C4-2B (cell line): ENCODE data around the gene TRIM10.

ENCODE experiments used
- H3K27ac ChIP-seq: fragments of 450-650 bp; 2 replicates; pipeline ENCODE4 v1.5.1; 2017
- CTCF ChIP-seq: fragments of 450-650 bp; conservative IDR thresholded peaks from 2 replicates; pipeline ENCODE4 v1.5.1; 2017; ENCODE audit warnings: mild to moderate bottlenecking
- ZFX ChIP-seq: fragments of 450-650 bp; IDR thresholded peaks from 2 replicates; pipeline ENCODE4 v1.6.1; 2017

The TRIM10 gene

DNA sequence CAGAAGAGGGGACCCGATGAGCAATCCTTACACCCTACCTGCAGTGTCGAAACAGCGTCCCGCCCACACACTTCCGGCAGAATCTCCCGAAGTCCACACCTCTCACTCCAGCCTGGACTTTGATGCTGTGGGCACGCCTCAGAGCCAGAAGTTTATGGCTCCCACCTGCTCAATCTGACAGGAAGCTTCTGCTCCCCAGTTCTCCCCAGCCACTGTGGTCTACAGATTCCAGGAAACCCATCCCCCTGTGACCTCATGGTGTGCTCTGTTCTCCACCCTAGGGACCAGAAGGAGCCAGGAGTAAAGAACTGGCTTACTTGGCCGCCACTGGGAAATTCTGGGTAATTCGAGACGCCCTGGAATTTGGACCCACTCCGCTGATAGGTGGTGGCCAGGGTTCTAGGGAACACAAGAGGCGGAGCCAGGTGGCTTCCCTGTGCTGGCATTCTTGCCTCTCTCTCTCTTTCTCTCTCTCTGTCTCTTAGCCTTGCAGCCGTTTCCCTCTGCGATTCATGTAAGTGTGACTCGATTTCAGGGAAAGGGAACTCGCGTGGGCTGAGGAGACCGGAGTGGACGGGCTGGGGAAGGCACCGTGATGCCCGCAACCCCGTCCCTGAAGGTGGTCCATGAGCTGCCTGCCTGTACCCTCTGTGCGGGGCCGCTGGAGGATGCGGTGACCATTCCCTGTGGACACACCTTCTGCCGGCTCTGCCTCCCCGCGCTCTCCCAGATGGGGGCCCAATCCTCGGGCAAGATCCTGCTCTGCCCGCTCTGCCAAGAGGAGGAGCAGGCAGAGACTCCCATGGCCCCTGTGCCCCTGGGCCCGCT, 2.3 kb upstream of the TRIM10 start, which contains the start of gene TRIM15:
Gene TRIM15, plus strand, starts transcription at position 457 of the 828 bp plus-strand sequence. Its CDS starts 139 bp downstream, at position 596.
- H3K27ac ChIP-seq, result no peak within 1 kb of the TSS
- TF ChIP-seq ZFX (no peak), CTCF (no peak)

DNA sequence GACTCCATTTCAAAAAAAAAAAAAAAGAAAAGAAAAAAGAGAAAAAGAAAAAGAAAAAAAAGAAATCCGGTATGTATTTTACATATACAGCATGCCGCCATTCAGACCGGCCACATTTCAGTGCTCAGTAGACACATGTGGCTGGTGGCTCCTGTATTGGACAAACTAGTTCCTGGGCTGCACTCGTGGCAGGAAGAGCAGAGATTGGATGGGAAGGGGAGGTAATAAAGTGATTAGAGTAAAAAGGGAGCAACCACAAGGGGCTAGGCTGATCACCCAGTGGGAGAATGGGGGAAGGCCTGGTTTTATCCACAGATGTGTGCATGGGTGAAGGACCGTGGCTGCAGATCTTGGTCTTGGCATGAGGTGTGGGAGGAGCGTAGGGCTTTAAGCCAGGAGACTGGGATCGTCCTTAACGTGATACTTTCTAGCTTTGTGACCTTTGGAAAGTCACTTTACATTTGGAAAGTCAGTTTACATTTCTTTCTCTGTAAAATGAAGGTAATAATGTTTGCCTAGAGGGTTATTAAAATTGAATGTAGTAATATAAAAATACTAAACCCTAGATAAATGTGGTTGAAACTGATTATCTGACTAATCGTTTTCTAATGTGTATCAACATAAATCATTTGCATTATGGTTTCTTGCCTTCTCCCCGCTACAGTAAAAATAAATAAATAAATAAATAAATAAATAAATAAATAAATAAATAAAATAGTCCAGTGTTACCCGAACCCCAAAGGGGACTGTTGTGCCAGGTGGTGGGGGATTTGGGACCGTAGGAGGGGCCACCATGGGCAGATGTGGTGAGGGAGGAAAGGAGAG, 1.5 kb upstream of the TRIM10 start:
- TF ChIP-seq CTCF, result no peak
- TF ChIP-seq ZFX, result no peak
- H3K27ac ChIP-seq, result no peak overlapping the region

GRCh38 chr6:30160008-30160784, 815 bp downstream of the TRIM10 start:
- no peak overlapping the region for H3K27ac ChIP-seq

DNA sequence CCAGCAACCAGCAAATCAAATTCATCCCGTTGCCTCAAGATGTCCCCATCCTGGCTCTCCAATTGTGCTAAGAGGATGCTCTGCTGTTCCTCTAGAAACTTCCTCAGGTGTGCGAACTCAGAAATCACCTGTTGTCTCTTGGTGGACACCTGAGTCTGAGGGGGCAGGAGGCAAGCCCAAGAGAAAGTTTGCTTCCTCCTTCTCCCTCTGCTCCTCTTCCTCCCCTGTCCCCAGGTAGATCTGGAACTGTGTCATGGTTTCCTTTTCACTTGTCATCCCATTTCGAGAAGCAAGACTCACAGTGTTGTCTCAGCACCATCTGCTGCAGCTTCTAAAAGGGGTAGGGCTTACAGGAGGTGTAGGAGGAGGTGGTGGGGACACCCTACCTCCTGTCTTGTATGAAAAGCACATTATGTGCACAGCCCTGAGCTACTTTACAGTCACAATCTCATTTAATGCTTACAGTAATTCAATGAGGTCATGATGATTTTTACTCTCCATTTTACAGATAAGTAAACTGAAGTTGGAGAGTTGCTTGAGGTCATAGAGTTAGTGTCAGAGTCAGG, 2.5 kb downstream of the TRIM10 start:
- no peak overlapping the region for H3K27ac ChIP-seq
- TF ChIP-seq CTCF, result no peak
- TF ChIP-seq ZFX, result no peak

More at GRCh38 chr6:30160008-30160784, 815 bp downstream of the TRIM10 start:
- TF ChIP-seq CTCF (no peak), ZFX (no peak)

- TF ChIP-seq CTCF (no peak), ZFX (no peak)
- no peak overlapping the region for H3K27ac ChIP-seq
Observed at GRCh38 chr6:30157999-30158398, 3.0 kb downstream of the TRIM10 start.

DNA sequence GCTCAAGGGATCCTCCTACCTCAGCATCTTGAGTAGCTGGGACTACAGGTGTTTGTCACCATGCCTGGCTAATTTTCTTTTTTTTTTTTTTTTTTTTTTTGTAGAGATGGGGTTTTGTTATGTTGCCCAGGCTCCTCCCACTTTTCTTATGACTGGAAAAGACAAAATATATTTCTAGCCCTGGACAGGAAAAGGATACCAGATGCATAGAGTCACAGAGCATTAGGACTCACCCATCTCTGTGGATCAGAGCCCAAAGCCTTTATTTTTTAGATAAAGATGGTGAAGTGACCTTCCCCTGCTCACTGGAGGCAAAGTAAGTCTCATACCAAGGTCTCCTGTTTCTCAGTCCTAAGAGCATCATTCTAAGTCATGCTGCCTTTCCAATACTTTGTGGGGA, 3.4 kb downstream of the TRIM10 start:
- no peak for TF ChIP-seq ZFX
- no peak for TF ChIP-seq CTCF
- H3K27ac ChIP-seq, result no peak overlapping the region
